SU-DHL-6 (cell line): ENCODE results near the gene SH3RF1.

ENCODE experiments used
- H2AFZ ChIP-seq: fragments of 200-600 bp; sonication (generic); 2 replicates; pipeline ENCODE4 v1.6.1; 2014; ENCODE audit warnings: low read depth, mild to moderate bottlenecking, moderate library complexity, mixed read lengths, antibody characterized with exemption, low read length; ENCODE audit not compliant: severe bottlenecking
- H3F3A ChIP-seq: fragments of 200-600 bp; shearing (Covaris generic); 2 replicates; pipeline ENCODE4 v1.6.0; 2016; ENCODE audit warnings: antibody characterized with exemption, mild to moderate bottlenecking; ENCODE audit not compliant: insufficient read depth
- H3K27ac ChIP-seq: fragments of 200-600 bp; sonication (generic); 2 replicates; pipeline ENCODE4 v1.5.1; 2016; ENCODE audit warnings: low read depth, mild to moderate bottlenecking, low read length, moderate library complexity, mixed read lengths
- H3K27me3 ChIP-seq: fragments of 200-600 bp; sonication (generic), shearing (Covaris generic); 2 replicates; pipeline ENCODE4 v1.6.0; 2014; ENCODE audit warnings: mild to moderate bottlenecking, low read length
- H3K36me3 ChIP-seq: fragments of 200-600 bp; sonication (generic); 2 replicates; pipeline ENCODE4 v1.6.1; 2014; ENCODE audit warnings: mild to moderate bottlenecking, low read length, mixed read lengths
- H3K4me2 ChIP-seq: fragments of 300-600, 200-600 bp; shearing (Covaris generic), sonication (generic); 2 replicates; pipeline ENCODE4 v1.6.0; 2014; ENCODE audit warnings: low read length, low read depth, mild to moderate bottlenecking; ENCODE audit not compliant: poor library complexity, severe bottlenecking
- H3K4me3 ChIP-seq: fragments of 200-600 bp; sonication (generic); 2 replicates; pipeline ENCODE4 v1.5.1; 2014; ENCODE audit warnings: antibody characterized with exemption, low read length, mild to moderate bottlenecking, mixed read lengths; ENCODE audit not compliant: insufficient read depth, poor library complexity, severe bottlenecking
- H3K79me2 ChIP-seq: fragments of 200-600 bp; sonication (generic); 2 replicates; pipeline ENCODE4 v1.6.1; 2014; ENCODE audit warnings: mild to moderate bottlenecking, low read length, moderate library complexity; ENCODE audit not compliant: insufficient read depth
- H3K9ac ChIP-seq: fragments of 200-600 bp; sonication (generic); 2 replicates; pipeline ENCODE4 v1.7.0; 2014; ENCODE audit warnings: mild to moderate bottlenecking, low read length
- H3K9me2 ChIP-seq: fragments of 200-600 bp; sonication (generic); replicated peaks from 2 replicates; pipeline ENCODE4 v1.6.1; 2014; ENCODE audit warnings: low read length; ENCODE audit not compliant: insufficient read depth
- H3K9me3 ChIP-seq: fragments of 200-600 bp; sonication (generic); 2 replicates; pipeline ENCODE4 v1.6.1; 2014; ENCODE audit warnings: low read length, mixed read lengths; ENCODE audit not compliant: insufficient read depth
- H4K20me1 ChIP-seq: fragments of 200-600 bp; sonication (generic); 2 replicates; pipeline ENCODE4 v1.6.1; 2014; ENCODE audit warnings: low read depth, mild to moderate bottlenecking, antibody characterized with exemption, low read length, moderate library complexity, mixed read lengths
- EZH2phosphoT487 ChIP-seq: fragments of 200-600 bp; sonication (generic), shearing (Covaris generic); conservative IDR thresholded peaks from 2 replicates; pipeline ENCODE4 v1.6.1; 2018; ENCODE audit warnings: mild to moderate bottlenecking, antibody characterized with exemption, low read length, moderate library complexity, mixed read lengths
- TF ChIP-seq, protein P1 (sequence below): fragments of 200-600 bp; sonication (generic); IDR thresholded peaks from one replicate; pipeline ENCODE4 v1.5.1; 2017; ENCODE audit warnings: antibody characterized with exemption, mild to moderate bottlenecking, low read length, moderate library complexity; ENCODE audit not compliant: insufficient read depth, poor library complexity, severe bottlenecking

Gene SH3RF1

GRCh38 chr4:169115897-169116254 lies 154.9 kb downstream of the SH3RF1 start:
- no peak overlapping the region for H3K9ac ChIP-seq
- no peak overlapping the region for H3K4me2 ChIP-seq
- no peaks in the 10 kb centered on the region for H3K36me3 ChIP-seq
- no peaks in the 10 kb centered on the region for H3K9me3 ChIP-seq
- no peaks in the 10 kb centered on the region for H3K9me2 ChIP-seq
- H3K27me3 ChIP-seq, result no peaks in the 10 kb centered on the region
- H3K79me2 ChIP-seq, result no peaks in the 10 kb centered on the region
- no peaks in the 10 kb centered on the region for H4K20me1 ChIP-seq
- H3K27ac ChIP-seq, result no peak overlapping the region
- no peak for TF ChIP-seq EZH2phosphoT487
- TF ChIP-seq, protein P1, sequence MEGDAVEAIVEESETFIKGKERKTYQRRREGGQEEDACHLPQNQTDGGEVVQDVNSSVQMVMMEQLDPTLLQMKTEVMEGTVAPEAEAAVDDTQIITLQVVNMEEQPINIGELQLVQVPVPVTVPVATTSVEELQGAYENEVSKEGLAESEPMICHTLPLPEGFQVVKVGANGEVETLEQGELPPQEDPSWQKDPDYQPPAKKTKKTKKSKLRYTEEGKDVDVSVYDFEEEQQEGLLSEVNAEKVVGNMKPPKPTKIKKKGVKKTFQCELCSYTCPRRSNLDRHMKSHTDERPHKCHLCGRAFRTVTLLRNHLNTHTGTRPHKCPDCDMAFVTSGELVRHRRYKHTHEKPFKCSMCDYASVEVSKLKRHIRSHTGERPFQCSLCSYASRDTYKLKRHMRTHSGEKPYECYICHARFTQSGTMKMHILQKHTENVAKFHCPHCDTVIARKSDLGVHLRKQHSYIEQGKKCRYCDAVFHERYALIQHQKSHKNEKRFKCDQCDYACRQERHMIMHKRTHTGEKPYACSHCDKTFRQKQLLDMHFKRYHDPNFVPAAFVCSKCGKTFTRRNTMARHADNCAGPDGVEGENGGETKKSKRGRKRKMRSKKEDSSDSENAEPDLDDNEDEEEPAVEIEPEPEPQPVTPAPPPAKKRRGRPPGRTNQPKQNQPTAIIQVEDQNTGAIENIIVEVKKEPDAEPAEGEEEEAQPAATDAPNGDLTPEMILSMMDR, result no peak
- no peak overlapping the region for H2AFZ ChIP-seq
- no peaks in the 10 kb centered on the region for H3F3A ChIP-seq
- H3K4me3 ChIP-seq, result no peak overlapping the region

DNA sequence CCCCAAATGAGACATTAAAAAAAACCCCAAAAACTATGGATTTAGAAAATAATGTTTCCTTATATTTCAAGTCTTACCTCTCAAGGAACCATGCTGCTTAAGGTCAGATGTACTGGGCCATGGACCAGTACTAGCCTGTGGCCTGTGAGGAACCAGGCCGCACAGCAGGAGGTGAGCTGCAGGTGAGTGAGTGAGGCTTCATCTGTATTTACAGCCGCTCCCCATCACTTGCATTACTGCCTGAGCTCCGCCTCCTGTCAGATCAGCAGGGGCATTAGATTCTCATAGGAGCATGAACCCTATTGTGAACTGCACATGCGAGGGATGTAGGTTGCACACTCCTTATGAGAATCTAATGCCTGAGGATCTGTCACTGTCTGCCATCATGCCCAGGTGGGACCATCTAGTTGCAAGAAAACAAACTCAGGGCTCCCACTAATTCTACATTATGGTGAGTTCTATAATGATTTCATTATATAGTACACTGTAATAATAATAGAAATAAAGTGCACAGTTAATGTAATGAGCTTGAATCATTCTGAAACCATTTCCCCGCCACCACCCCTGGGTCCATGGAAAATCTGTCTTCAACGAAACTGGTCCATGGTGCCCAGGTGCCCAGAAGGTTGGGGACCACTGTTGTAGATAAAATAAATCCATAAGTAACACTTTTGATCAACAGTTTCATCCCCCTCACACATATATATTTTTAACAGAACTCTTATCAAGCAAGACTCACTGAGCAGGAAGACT lies 155.4 kb downstream of the SH3RF1 start:
- no peaks in the 10 kb centered on the region for H3K9me3 ChIP-seq
- no peaks in the 10 kb centered on the region for H3F3A ChIP-seq
- H2AFZ ChIP-seq, result no peak overlapping the region
- H3K4me3 ChIP-seq, result no peak overlapping the region
- no peak overlapping the region for H3K27ac ChIP-seq
- no peaks in the 10 kb centered on the region for H3K79me2 ChIP-seq
- H3K4me2 ChIP-seq, result no peak overlapping the region
- H3K27me3 ChIP-seq, result no peaks in the 10 kb centered on the region
- H3K36me3 ChIP-seq, result no peaks in the 10 kb centered on the region
- H4K20me1 ChIP-seq, result no peaks in the 10 kb centered on the region
- no peak for TF ChIP-seq EZH2phosphoT487
- TF ChIP-seq, protein P1, result no peak
- no peaks in the 10 kb centered on the region for H3K9me2 ChIP-seq
- H3K9ac ChIP-seq, result no peak overlapping the region

DNA sequence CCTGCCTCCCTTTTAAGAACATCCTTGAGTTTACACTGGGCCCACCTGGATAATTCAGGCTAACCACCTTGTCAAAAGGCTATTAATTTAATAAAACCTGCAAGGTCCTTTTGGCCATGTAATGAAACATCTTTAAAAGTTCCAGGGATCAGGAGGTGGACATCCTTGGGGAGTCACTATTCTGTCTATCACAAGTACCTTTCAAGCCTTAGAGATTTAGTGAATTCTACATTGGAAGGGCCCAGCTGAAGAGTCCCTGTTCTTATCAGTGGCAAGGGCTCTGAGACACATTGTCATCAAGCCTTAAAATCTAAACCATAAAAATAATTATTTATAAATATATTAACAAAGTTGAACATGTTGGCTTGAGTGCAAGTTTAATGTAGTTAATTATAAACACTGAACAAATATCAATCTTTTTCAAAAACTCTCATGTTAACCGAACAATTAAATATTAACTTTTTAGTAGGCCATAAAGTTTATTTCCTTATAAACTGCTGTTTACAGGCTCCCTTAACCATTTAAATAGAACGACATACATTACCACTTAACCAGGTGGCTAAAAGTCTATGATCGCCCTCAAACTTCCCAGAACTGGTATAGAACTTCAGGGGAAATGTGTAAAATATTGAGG lies 156.3 kb downstream of the SH3RF1 start:
- TF ChIP-seq EZH2phosphoT487, result no peak
- TF ChIP-seq, protein P1, result no peak
- Histone ChIP-seq H3K36me3 (no peaks in the 10 kb centered on the region), H3K4me3 (no peak overlapping the region), H2AFZ (no peak overlapping the region), H3K9me2 (no peaks in the 10 kb centered on the region), H4K20me1 (no peaks in the 10 kb centered on the region), H3K9ac (no peak overlapping the region), H3F3A (no peaks in the 10 kb centered on the region), H3K4me2 (no peak overlapping the region), H3K9me3 (no peaks in the 10 kb centered on the region), H3K79me2 (no peaks in the 10 kb centered on the region), H3K27me3 (no peaks in the 10 kb centered on the region), H3K27ac (no peak overlapping the region)
